DOHH2 (cell line): Measurements from ENCODE around the gene SPATA18.

Experiments
- H3F3A ChIP-seq: fragments of 200-600 bp; sonication (generic), shearing (Covaris generic); 2 replicates; pipeline ENCODE4 v1.6.0; 2016; ENCODE audit warnings: antibody characterized with exemption, mild to moderate bottlenecking; ENCODE audit not compliant: control insufficient read depth, insufficient read depth
- H3K27ac ChIP-seq: fragments of 200-600 bp; sonication (generic); 2 replicates; pipeline ENCODE4 v1.5.1; 2014; ENCODE audit warnings: low read depth, mild to moderate bottlenecking, low read length, moderate library complexity
- H3K27me3 ChIP-seq: fragments of 200-600 bp; sonication (generic); 2 replicates; pipeline ENCODE4 v1.6.1; 2014; ENCODE audit warnings: mild to moderate bottlenecking, low read length, mixed read lengths; ENCODE audit not compliant: control insufficient read depth
- H3K36me3 ChIP-seq: fragments of 200-600 bp; sonication (generic); 2 replicates; pipeline ENCODE4 v1.6.1; 2014; ENCODE audit warnings: mild to moderate bottlenecking, low read length, moderate library complexity, mixed read lengths; ENCODE audit not compliant: control insufficient read depth
- H3K4me1 ChIP-seq: fragments of 200-600 bp; sonication (generic); 2 replicates; pipeline ENCODE4 v1.6.1; 2014; ENCODE audit warnings: mild to moderate bottlenecking, low read length, mixed read lengths; ENCODE audit not compliant: control insufficient read depth
- H3K4me2 ChIP-seq: fragments of 200-600 bp; sonication (generic); 2 replicates; pipeline ENCODE4 v1.6.0; 2014; ENCODE audit warnings: mild to moderate bottlenecking, low read length, moderate library complexity
- H3K4me3 ChIP-seq: fragments of 200-600 bp; sonication (generic); 2 replicates; pipeline ENCODE4 v1.5.1; 2014; ENCODE audit warnings: mild to moderate bottlenecking, low read length, mixed read lengths
- H3K79me2 ChIP-seq: fragments of 200-600 bp; sonication (generic); 2 replicates; pipeline ENCODE4 v1.6.1; 2014; ENCODE audit warnings: mild to moderate bottlenecking, low read length, mixed read lengths; ENCODE audit not compliant: control insufficient read depth
- H3K9me2 ChIP-seq: fragments of 200-600 bp; sonication (generic); replicated peaks from 2 replicates; pipeline ENCODE4 v1.6.1; 2014; ENCODE audit warnings: mild to moderate bottlenecking, low read length, mixed read lengths; ENCODE audit not compliant: control insufficient read depth
- H3K9me3 ChIP-seq: fragments of 200-600 bp; sonication (generic); 2 replicates; pipeline ENCODE4 v1.6.1; 2014; ENCODE audit warnings: antibody characterized with exemption, low read length, mixed read lengths; ENCODE audit not compliant: control insufficient read depth, insufficient read depth
- H4K20me1 ChIP-seq: fragments of 200-600 bp; sonication (generic); 2 replicates; pipeline ENCODE4 v1.6.0; 2014; ENCODE audit warnings: low read depth, mild to moderate bottlenecking, antibody characterized with exemption, low read length, moderate library complexity; ENCODE audit not compliant: control insufficient read depth, insufficient read depth
- EZH2phosphoT487 ChIP-seq: fragments of 200-600 bp; sonication (generic); IDR thresholded peaks from 2 replicates; pipeline ENCODE4 v1.6.1; 2017; ENCODE audit warnings: borderline replicate concordance, mild to moderate bottlenecking, antibody characterized with exemption, low read length, moderate library complexity, mixed read lengths
- TF ChIP-seq, protein P1 (sequence below): fragments of 200-600 bp; sonication (generic); IDR thresholded peaks from one replicate; pipeline ENCODE4 v1.5.1; 2014; ENCODE audit warnings: antibody characterized with exemption, mild to moderate bottlenecking, low read depth, low read length; ENCODE audit not compliant: poor library complexity, severe bottlenecking

The SPATA18 gene

DNA sequence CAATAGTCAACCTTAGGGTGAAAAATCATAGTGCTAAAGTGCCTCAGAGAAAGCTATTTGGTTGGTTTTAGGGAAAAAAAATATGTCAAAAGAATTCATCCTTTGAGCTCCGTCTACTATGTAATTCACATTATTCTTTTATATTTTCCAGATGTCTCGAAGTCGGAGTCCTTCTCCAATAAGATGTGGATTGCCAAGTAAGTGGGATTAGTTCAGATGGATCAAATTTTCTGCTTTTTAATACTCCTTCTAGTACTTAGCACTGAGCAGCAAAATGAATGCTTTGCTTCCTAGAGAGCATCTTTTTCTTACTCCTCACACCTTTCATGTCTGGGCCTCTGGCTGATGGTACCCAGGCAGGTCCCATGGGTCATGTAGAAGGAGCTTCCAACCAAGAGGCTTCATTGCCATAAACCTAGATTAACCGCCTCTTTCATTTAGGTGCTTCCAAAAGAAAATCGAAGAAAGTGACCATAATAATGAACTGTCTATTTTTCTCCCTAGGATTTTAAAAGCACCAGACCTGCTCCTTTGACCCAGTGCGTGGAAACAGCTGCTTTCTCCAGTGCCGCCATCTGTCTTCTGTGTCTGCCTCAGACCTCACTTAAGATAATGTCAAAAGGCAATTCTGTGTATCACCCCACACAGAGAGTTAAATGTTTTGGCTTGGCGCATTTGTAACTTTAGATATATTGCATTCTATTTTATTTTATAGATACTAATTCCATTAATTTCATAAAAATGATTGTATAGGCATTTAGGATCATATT is 43.5 kb downstream of the SPATA18 start:
- no peaks in the 10 kb centered on the region for H3K9me2 ChIP-seq
- no peaks in the 10 kb centered on the region for H4K20me1 ChIP-seq
- no peaks in the 10 kb centered on the region for H3K27me3 ChIP-seq
- TF ChIP-seq, protein P1, sequence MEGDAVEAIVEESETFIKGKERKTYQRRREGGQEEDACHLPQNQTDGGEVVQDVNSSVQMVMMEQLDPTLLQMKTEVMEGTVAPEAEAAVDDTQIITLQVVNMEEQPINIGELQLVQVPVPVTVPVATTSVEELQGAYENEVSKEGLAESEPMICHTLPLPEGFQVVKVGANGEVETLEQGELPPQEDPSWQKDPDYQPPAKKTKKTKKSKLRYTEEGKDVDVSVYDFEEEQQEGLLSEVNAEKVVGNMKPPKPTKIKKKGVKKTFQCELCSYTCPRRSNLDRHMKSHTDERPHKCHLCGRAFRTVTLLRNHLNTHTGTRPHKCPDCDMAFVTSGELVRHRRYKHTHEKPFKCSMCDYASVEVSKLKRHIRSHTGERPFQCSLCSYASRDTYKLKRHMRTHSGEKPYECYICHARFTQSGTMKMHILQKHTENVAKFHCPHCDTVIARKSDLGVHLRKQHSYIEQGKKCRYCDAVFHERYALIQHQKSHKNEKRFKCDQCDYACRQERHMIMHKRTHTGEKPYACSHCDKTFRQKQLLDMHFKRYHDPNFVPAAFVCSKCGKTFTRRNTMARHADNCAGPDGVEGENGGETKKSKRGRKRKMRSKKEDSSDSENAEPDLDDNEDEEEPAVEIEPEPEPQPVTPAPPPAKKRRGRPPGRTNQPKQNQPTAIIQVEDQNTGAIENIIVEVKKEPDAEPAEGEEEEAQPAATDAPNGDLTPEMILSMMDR = no peak
- TF ChIP-seq EZH2phosphoT487 = no peak
- no peaks in the 10 kb centered on the region for H3K4me1 ChIP-seq
- no peaks in the 10 kb centered on the region for H3F3A ChIP-seq
- no peak overlapping the region for H3K4me3 ChIP-seq
- H3K79me2 ChIP-seq = no peaks in the 10 kb centered on the region
- H3K27ac ChIP-seq = no peak overlapping the region
- no peak overlapping the region for H3K4me2 ChIP-seq
- no peaks in the 10 kb centered on the region; the same call in 1 of the 2 replicates for H3K9me3 ChIP-seq
- no peaks in the 10 kb centered on the region for H3K36me3 ChIP-seq

DNA sequence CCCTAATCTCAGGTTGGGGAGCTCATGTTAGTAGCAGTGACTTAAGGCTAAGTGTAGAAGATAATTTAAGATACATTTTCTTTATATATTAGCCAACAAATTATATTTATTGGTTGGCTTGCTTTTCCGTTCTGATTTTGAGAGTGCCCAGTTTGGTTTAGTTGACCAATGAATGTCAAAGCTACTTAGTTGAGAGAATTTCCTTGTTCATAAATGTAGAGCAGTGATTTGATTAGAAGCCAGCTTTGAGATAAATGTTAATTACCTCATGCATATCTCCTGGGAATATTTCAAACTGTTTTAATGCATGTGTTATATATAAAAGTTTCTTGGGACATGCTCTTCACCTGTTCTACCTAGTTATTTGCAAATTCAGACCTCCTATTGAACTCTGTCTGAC is 44.3 kb downstream of the SPATA18 start:
- TF ChIP-seq, protein P1 = no peak
- TF ChIP-seq EZH2phosphoT487 = no peak
- no peaks in the 10 kb centered on the region for H4K20me1 ChIP-seq
- no peak overlapping the region for H3K4me2 ChIP-seq
- H3K79me2 ChIP-seq = no peaks in the 10 kb centered on the region
- H3K4me3 ChIP-seq = no peak overlapping the region
- no peaks in the 10 kb centered on the region for H3K4me1 ChIP-seq
- H3K9me3 ChIP-seq = no peaks in the 10 kb centered on the region; the same call in 1 of the 2 replicates
- H3K27me3 ChIP-seq = no peaks in the 10 kb centered on the region
- H3K9me2 ChIP-seq = no peaks in the 10 kb centered on the region
- no peaks in the 10 kb centered on the region for H3K36me3 ChIP-seq
- H3F3A ChIP-seq = no peaks in the 10 kb centered on the region
- H3K27ac ChIP-seq = no peak overlapping the region

DNA sequence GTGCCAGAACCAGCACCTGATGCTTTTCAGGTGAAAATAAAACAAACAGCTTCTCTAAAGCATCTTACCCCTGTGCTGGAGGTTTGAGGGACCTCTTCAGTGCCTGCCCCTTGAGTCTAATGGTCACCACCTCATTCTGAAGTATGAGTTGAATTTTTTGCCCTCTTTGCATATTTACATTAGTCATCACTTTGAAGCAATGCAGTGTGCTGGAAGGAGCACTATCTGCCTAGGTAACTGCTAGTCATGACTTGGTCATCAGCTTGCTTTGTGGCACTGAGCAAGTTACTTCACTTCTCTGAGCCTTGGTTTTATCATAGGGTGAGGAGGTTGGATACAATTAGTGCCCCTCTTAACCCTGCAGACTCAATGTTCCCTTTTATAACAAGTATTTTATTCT is 44.9 kb downstream of the SPATA18 start:
- no peaks in the 10 kb centered on the region for H3K27me3 ChIP-seq
- H4K20me1 ChIP-seq = no peaks in the 10 kb centered on the region
- no peak overlapping the region for H3K27ac ChIP-seq
- TF ChIP-seq EZH2phosphoT487 = no peak
- TF ChIP-seq, protein P1 = no peak
- H3K9me3 ChIP-seq = no peaks in the 10 kb centered on the region; the same call in 1 of the 2 replicates
- H3F3A ChIP-seq = no peaks in the 10 kb centered on the region
- no peaks in the 10 kb centered on the region for H3K9me2 ChIP-seq
- H3K4me3 ChIP-seq = no peak overlapping the region
- H3K79me2 ChIP-seq = no peaks in the 10 kb centered on the region
- no peaks in the 10 kb centered on the region for H3K36me3 ChIP-seq
- no peak overlapping the region for H3K4me2 ChIP-seq
- no peaks in the 10 kb centered on the region for H3K4me1 ChIP-seq
